H1 (cell line): Measurements from ENCODE around the gene TMEM151A. TPM values are rescaled to one million over a fixed set of nuclear protein-coding genes. Genes with fewer than 3 reads are reported as not detected.

Source experiments
- BACH1 ChIP-seq: IDR thresholded peaks from 2 replicates; pipeline ENCODE4 v1.6.1; 2012; ENCODE audit warnings: low read length, improper control_type of control experiment
- SAP30 ChIP-seq: fragments of 300-600 bp; sonication (generic); IDR thresholded peaks from 2 replicates; pipeline ENCODE4 v1.7.1; 2012; ENCODE audit warnings: low read length, moderate library complexity, mild to moderate bottlenecking, inconsistent platforms; ENCODE audit not compliant: insufficient read depth, insufficient replicate concordance
- TCF12 ChIP-seq: IDR thresholded peaks from 2 replicates; pipeline ENCODE4 v1.6.1; 2011; ENCODE audit warnings: low read depth, mild to moderate bottlenecking, low read length
- polyA plus RNA-seq, 7 experiments: library from polyadenylated mRNA; depleted of rRNA in 3 of 7; stranded (reverse) in 5 of 7; unstranded in 2 of 7; fragments of >200 nt in 5 of 7; fragments of 200-250 nt in 2 of 7; gene quantifications; 1 replicate in 5 of 7; 2 replicates in 1 of 7; 4 replicates in 1 of 7; pipeline versions ENCODE4 v1.2.1 to v1.2.3, GENCODE V29; 2011 to 2013; ENCODE audit warnings: missing spikeins in 2 of 7, mixed read lengths in 2 of 7
- total RNA-seq: library from RNA; stranded (reverse); fragmentation: NEBNext Ultra II Directional; extraction: Animal tissue kit (Norgen Biotek cat#: 25700); gene quantifications from 2 replicates; pipeline ENCODE4 v1.2.1, GENCODE V29; 2021

Gene TMEM151A
- total and polyA plus RNA-seq, 2 of the 8 experiments (the other 6 are each of a cell fraction or from before 2014, with no cell fraction given), result 3.2 TPM

DNA sequence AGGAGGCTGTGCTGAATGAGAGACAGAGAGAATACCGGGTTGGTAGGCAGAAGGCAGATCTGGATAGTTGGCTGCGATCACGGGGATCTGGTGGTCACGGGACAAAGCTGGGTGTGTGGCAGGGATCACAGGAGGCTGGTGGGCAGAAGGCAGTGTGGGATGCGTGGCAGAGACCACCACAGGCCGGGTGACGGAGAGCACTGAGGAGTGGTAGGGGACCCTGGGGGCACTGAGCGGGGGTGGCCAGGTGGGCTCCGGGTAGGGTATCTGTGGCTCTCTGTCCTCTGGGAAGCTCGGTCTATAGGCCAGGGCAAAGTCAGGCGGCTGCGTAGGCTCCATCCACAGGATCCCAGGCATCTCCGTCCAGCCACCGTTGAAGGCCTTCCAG, 23.8 kb downstream of the TMEM151A start (continued):
- TF ChIP-seq SAP30 (no peak), TCF12 (no peak), BACH1 (no peak)
